GM23338 (cell line): Measurements from ENCODE around the gene SYPL1. TPM values are rescaled to one million over a fixed set of nuclear protein-coding genes. Genes with fewer than 3 reads are reported as not detected.

Source experiments
- ATAC-seq: fragments of 200-7000 bp; cut with Tn5 transposase; 3 replicates; pipeline ENCODE4 v1.9.1; 2020
- DNase-seq: peaks from one replicate; pipeline ENCODE4 v3.0.0-alpha.2; 2015; ENCODE audit warnings: low spot score
- H2AFZ ChIP-seq: fragments of 200-600 bp; sonication (generic); 2 replicates; pipeline ENCODE4 v1.8.0; 2016; ENCODE audit warnings: antibody characterized with exemption, mild to moderate bottlenecking, moderate library complexity
- H3F3A ChIP-seq: fragments of 200-600 bp; sonication (generic); replicated peaks from 2 replicates; pipeline ENCODE4 v1.8.0; 2017; ENCODE audit warnings: antibody characterized with exemption, mixed run types, low read depth
- H3K27ac ChIP-seq: fragments of 200-600 bp; sonication (generic); 2 replicates; pipeline ENCODE4 v1.6.1; 2016; ENCODE audit warnings: low read depth
- H3K27me3 ChIP-seq: fragments of 200-600 bp; sonication (generic); 2 replicates; pipeline ENCODE4 v1.8.0; 2016; ENCODE audit warnings: mild to moderate bottlenecking, mixed run types, moderate library complexity; ENCODE audit not compliant: insufficient read depth
- H3K36me3 ChIP-seq: fragments of 200-600 bp; sonication (generic); 2 replicates; pipeline ENCODE4 v1.8.0; 2016; ENCODE audit warnings: mild to moderate bottlenecking; ENCODE audit not compliant: insufficient read depth
- H3K4me1 ChIP-seq: fragments of 200-600 bp; sonication (generic); 2 replicates; pipeline ENCODE4 v1.8.0; 2016; ENCODE audit warnings: mild to moderate bottlenecking, moderate library complexity; ENCODE audit not compliant: insufficient read depth
- H3K4me2 ChIP-seq: fragments of 200-600 bp; sonication (generic); 2 replicates; pipeline ENCODE4 v1.7.1; 2017; ENCODE audit warnings: mixed run types
- H3K4me3 ChIP-seq: fragments of 200-600 bp; sonication (generic); 2 replicates; pipeline ENCODE4 v1.6.1; 2016; ENCODE audit warnings: mixed run types
- H3K79me2 ChIP-seq: fragments of 200-600 bp; sonication (generic); replicated peaks from 2 replicates; pipeline ENCODE4 v1.8.0; 2017; ENCODE audit warnings: mild to moderate bottlenecking; ENCODE audit not compliant: insufficient read depth
- H3K9me2 ChIP-seq: fragments of 200-600 bp; sonication (generic); 2 replicates; pipeline ENCODE4 v1.8.0; 2017; ENCODE audit not compliant: insufficient read depth
- H4K20me1 ChIP-seq: fragments of 200-600 bp; sonication (generic); replicated peaks from 2 replicates; pipeline ENCODE4 v1.8.0; 2017; ENCODE audit warnings: mild to moderate bottlenecking; ENCODE audit not compliant: insufficient read depth
- H3K27ac Mint-ChIP-seq: 2 replicates; pipeline ENCODE4 v1.8.0; 2020; ENCODE audit warnings: inconsistent platforms, mild to moderate bottlenecking, moderate library complexity, mixed read lengths
- H3K27me3 Mint-ChIP-seq: 3 replicates; pipeline ENCODE4 v1.8.0; 2022; ENCODE audit warnings: low read depth, mild to moderate bottlenecking, moderate library complexity, mixed read lengths, inconsistent platforms; ENCODE audit not compliant: insufficient read depth, poor library complexity
- H3K36me3 Mint-ChIP-seq: 3 replicates; pipeline ENCODE4 v1.8.0; 2021; ENCODE audit warnings: low read depth, mild to moderate bottlenecking, inconsistent platforms, moderate library complexity, mixed read lengths
- H3K4me1 Mint-ChIP-seq: 3 replicates; pipeline ENCODE4 v1.8.0; 2020; ENCODE audit warnings: mild to moderate bottlenecking, inconsistent platforms, mixed read lengths
- H3K4me3 Mint-ChIP-seq: 3 replicates; pipeline ENCODE4 v1.8.0; 2021; ENCODE audit warnings: moderate library complexity, mild to moderate bottlenecking, inconsistent platforms, mixed read lengths
- H3K9me3 Mint-ChIP-seq: 3 replicates; pipeline ENCODE4 v1.8.0; 2020; ENCODE audit warnings: moderate library complexity, mild to moderate bottlenecking, inconsistent platforms, mixed read lengths
- CREB1 ChIP-seq: fragments of 250-450 bp; sonication (Bioruptor Pico); IDR thresholded peaks from 2 replicates; pipeline ENCODE4 v1.5.0; 2020; ENCODE audit warnings: low read depth, mild to moderate bottlenecking, moderate library complexity
- CTCF ChIP-seq, 2 experiments: fragments of 200-600 bp in 1 of 2; sonication (generic) in 1 of 2; conservative IDR thresholded peaks; 2 replicates each; pipeline versions ENCODE4 v1.5.1 to v1.6.1; 2016 to 2017; ENCODE audit warnings: antibody characterized with exemption in 2 of 2, low read depth in 2 of 2, mild to moderate bottlenecking in 2 of 2, moderate library complexity in 1 of 2
- ETS1 ChIP-seq: IDR thresholded peaks from 2 replicates; pipeline ENCODE4 v1.6.1; 2016; ENCODE audit warnings: antibody characterized with exemption
- EZH2 ChIP-seq: fragments of 200-600 bp; sonication (generic); IDR thresholded peaks from one replicate; pipeline ENCODE4 v1.8.0; 2017; ENCODE audit warnings: antibody characterized with exemption, mild to moderate bottlenecking, low read depth; ENCODE audit not compliant: unreplicated experiment
- EZH2phosphoT487 ChIP-seq: fragments of 200-600 bp; sonication (generic); IDR thresholded peaks from one replicate; pipeline ENCODE4 v1.8.1; 2018; ENCODE audit warnings: antibody characterized with exemption; ENCODE audit not compliant: unreplicated experiment
- JUNB ChIP-seq: IDR thresholded peaks from one replicate; pipeline ENCODE4 v1.6.1; 2016; ENCODE audit warnings: antibody characterized with exemption; ENCODE audit not compliant: unreplicated experiment
- REST ChIP-seq: IDR thresholded peaks from one replicate; pipeline ENCODE4 v1.6.1; 2018; ENCODE audit warnings: antibody characterized with exemption; ENCODE audit not compliant: unreplicated experiment
- STAT1 ChIP-seq: IDR thresholded peaks from one replicate; pipeline ENCODE4 v1.6.1; 2016; ENCODE audit warnings: antibody characterized with exemption; ENCODE audit not compliant: unreplicated experiment
- ZNF462 ChIP-seq: fragments of 250-450 bp; sonication (Bioruptor Pico); IDR thresholded peaks from 2 replicates; pipeline ENCODE4 v1.5.0; 2020; ENCODE audit warnings: mild to moderate bottlenecking, moderate library complexity
- polyA plus RNA-seq: library from polyadenylated mRNA; unstranded; fragments of >200 nt; fragmentation: Nextera tagmentation; extraction: Ambion mirVana; gene quantifications from 2 replicates; pipeline ENCODE4 v1.2.1, GENCODE V29; 2016
- total RNA-seq: library from RNA; depleted of rRNA; stranded (reverse); fragments of >200 nt; shearing (Covaris generic); gene quantifications from 2 replicates; pipeline ENCODE4 v1.2.3, GENCODE V29; 2014

Gene SYPL1
- total and polyA plus RNA-seq, 2 experiments from 2014 or later: 39.3 to 52.7 TPM

- Histone ChIP-seq H2AFZ (no peak overlapping the region), H3K36me3 (no peaks in the 10 kb centered on the region), H3K27ac (no peak overlapping the region), H4K20me1 (no peaks in the 10 kb centered on the region), H3K4me3 (no peak overlapping the region), H3K4me1 (peaks cover 13% of the 10 kb centered on the region; the same call in 1 of the 2 replicates), H3K27me3 (no peaks in the 10 kb centered on the region), H3K4me2 (no peak overlapping the region), H3F3A (0 out of 2 replicates have a peak, but pooled peaks cover 7% of the 10 kb centered on the region), H3K9me2 (no peaks in the 10 kb centered on the region), H3K79me2 (no peaks in the 10 kb centered on the region)
- no peaks in the 10 kb centered on the region for H3K9me3 Mint-ChIP-seq
- peaks cover 15% of the 10 kb centered on the region for H3K4me1 Mint-ChIP-seq
- H3K36me3 Mint-ChIP-seq: no peaks in the 10 kb centered on the region
- no peak overlapping the region for H3K27ac Mint-ChIP-seq
- H3K27me3 Mint-ChIP-seq: peaks cover 2% of the 10 kb centered on the region
- H3K4me3 Mint-ChIP-seq: no peak overlapping the region
- ATAC-seq: no peak
- no peak for DNase-seq
- TF ChIP-seq EZH2 (no peak), CREB1 (CRISPR knock-in tag) (no peak), EZH2phosphoT487 (no peak), JUNB (no peak), ETS1 (no peak), ZNF462 (CRISPR knock-in tag) (no peak), REST (no peak), CTCF (conservative IDR thresholded peaks at IDR 0.05; ENCODE audit: low read depth in 2 of 2) (no peak), STAT1 (no peak)
Observed at GRCh38 chr7:106075937-106076336, 36.2 kb downstream of the SYPL1 start.
